ENCODE results near the gene ARHGAP12.
A peak's percentile ranks its signal among the peaks of the same experiment; 100 is the strongest.

The ARHGAP12 gene

GRCh38 chr10:31884386-31884785, 44.2 kb downstream of the ARHGAP12 start:
- no peak for DNase-seq (ENCODE audit: low read depth in 2 of 2)

- no peak for DNase-seq (ENCODE audit: low read depth in 2 of 2)
These were observed 45.2 kb downstream of the ARHGAP12 start for GRCh38 chr10:31883397-31883796.

DNA sequence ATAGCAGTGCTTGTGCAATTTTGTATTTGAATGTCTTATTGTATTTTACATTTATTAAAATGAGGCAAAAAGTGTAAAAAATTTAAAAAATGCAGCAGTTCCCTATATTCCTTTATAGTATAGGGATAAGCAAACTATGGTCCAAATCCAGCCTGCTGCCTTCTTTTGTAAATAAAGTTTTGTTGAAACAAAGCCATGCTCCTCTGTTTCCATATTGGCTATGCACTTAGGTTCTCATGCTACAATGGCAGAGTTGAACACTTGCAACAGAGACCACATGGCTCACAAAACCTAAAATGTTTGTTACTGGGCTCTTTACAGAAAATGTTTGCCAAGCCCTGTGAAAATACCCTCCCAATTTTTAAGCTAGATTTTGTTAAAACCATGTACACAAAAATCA, 50.1 kb downstream of the ARHGAP12 start:
- no peak for DNase-seq (ENCODE audit: low read depth in 2 of 2)

DNA sequence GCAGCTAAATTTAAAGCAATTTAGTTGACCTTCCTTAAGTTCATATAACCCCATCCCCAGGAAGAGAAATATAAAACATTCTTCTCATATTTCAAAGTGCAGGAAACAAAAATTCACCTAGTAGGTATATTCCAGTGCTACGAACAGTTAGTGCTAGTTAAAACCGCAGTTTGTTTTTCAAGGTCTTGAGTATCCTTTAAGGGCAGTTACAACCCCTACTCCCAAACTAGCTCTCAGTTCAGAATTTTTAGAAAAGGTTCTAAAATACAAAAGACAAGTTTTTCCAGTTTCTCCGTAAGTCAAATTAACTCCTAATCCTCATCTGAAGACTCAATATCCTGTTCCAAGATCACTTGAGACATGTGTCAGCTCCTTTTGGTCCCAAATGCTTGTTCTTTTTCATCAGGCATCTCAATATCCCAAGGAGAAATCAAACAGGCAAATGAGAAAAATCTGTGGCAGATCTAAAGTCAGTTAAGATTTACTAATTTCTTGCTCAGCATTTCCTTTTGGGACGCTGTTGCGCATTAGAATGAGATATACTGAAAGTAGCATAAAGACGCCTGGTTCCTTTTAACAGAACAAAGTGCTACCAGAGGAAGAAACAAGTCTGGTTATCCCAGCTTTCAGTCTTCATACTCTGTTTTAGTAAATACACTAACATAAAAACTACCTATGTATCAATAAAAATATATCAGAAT, 51.8 kb downstream of the ARHGAP12 start:
- no peak for DNase-seq (ENCODE audit: low read depth in 2 of 2)

- DNase-seq (ENCODE audit: low read depth in 2 of 2), result no peak
These were observed 53.0 kb downstream of the ARHGAP12 start for GRCh38 chr10:31875608-31876007.

DNA sequence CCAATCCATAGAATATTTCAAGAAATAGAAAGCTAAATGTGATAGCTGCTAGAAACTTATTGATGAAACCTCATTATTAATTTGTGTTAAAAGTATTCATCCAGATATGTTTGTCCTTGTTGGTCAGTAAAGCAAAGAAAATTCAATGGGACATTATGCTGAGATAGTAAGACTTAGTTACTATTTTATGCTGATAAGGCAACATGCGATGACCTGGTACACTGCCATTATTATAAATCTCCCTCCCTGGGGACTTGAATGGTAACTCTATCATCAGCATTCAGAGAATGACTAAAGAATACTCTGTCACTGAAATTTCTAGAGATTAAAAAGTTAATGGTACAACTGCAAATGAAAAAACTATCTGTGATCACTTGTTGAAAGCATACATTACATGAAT, 54.9 kb downstream of the ARHGAP12 start:
- no peak for DNase-seq (ENCODE audit: low read depth in 2 of 2)

- no peak for DNase-seq (ENCODE audit: low read depth in 2 of 2)
These were observed 57.2 kb downstream of the ARHGAP12 start for GRCh38 chr10:31871266-31872065.

- DNase-seq (ENCODE audit: low read depth in 2 of 2), result peak in 1 of 2 experiments; percentile 5
These were observed 61.0 kb downstream of the ARHGAP12 start for GRCh38 chr10:31867646-31868045.

DNA sequence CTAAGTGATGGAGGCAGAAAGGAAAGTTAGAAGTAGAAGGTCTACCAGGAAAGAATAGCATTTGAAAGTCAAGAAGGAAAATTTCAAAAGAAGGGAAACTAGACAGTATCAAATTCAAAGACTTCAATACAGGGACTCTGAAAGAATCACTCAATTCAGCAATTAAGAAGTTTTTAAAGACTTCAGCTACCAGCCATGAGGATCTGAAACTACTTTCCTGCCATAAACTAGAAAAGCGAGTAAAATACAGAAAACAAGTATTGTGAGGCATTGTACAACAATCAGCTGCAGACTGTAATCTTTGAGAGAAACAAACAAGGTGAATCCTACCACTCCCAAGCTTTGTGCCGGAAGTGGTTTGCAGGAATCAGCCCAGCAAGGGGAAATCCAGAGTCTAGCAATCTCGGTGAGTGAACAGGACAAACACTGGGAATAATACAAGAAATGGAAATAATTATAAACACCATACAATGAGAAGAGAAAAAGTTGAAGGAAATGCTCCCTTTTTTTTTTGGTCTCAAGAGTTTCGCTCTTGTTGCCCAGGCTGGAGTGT, 62.4 kb downstream of the ARHGAP12 start:
- no peak for DNase-seq (ENCODE audit: low read depth in 2 of 2)

- no peak for DNase-seq (ENCODE audit: low read depth in 2 of 2)
These were observed 63.7 kb downstream of the ARHGAP12 start for GRCh38 chr10:31864834-31865518.

DNA sequence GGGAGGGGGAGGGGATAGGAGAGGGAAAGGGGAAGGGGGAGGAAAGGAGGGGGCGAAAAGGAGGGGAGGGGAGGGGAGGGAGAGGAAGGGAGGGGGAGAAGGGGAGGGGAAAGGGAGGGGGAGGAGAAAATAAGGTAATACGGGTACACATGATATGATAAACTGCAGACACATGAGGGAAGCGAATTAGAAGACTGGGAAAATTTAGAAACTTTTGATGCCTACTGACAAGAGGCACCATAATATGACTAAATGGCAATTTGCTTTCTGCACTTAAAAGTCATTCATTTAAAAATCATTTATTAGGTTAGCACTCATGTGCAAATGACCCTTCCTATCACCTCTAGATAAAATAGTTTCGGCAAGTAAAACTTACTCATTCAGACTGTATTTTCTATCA, 73.6 kb downstream of the ARHGAP12 start:
- DNase-seq (ENCODE audit: low read depth in 2 of 2), result no peak

GRCh38 chr10:31853629-31854028, 75.0 kb downstream of the ARHGAP12 start:
- DNase-seq (ENCODE audit: low read depth in 2 of 2), result no peak

GRCh38 chr10:31851216-31851615, 77.4 kb downstream of the ARHGAP12 start:
- no peak for DNase-seq (ENCODE audit: low read depth in 2 of 2)

DNA sequence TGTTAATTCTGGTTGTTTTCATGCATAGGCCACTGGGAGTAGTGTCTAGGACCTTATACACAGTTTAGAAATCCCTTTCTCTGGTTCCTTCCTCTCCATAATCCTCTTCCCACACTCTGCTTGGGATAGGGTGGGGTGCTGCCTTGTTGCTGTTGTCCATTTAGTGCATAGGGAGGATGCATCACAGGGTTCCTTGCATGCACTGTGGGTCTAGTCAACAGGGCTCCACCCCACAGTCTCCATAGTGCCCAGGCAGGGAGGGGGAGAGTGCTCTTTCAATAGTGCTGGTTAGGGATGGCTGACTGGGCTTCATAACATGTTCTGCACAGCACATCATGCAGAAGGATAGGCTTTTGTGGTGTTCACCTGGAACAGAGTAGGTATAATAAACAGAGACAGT, 81.1 kb downstream of the ARHGAP12 start:
- no peak for DNase-seq (ENCODE audit: low read depth in 2 of 2)

DNA sequence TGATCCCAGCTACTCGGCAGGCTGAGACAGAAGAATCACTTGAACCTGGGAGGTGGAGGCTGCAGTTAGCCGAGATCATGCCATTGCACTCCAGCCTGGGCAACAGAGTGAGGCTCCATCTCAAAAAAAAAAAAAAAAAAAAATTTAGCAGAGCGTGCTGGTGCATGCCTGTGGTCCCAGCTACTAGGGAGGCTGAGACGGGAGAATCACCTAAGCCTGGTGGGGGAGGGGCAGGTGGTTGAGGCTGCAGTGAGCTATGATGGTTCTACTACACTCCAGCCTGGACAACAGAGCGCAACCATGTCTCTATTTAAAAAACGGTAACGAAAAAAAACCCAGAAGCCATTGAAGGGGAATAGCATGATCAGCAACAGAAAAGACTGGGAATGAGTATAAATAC, 89.9 kb downstream of the ARHGAP12 start:
- no peak for DNase-seq (ENCODE audit: low read depth in 2 of 2)

- no peak for DNase-seq (ENCODE audit: low read depth in 2 of 2)
These were observed 90.6 kb downstream of the ARHGAP12 start for GRCh38 chr10:31838065-31838464.

- DNase-seq (ENCODE audit: low read depth in 2 of 2), result no peak
These were observed 91.8 kb downstream of the ARHGAP12 start for GRCh38 chr10:31836569-31837406.

DNA sequence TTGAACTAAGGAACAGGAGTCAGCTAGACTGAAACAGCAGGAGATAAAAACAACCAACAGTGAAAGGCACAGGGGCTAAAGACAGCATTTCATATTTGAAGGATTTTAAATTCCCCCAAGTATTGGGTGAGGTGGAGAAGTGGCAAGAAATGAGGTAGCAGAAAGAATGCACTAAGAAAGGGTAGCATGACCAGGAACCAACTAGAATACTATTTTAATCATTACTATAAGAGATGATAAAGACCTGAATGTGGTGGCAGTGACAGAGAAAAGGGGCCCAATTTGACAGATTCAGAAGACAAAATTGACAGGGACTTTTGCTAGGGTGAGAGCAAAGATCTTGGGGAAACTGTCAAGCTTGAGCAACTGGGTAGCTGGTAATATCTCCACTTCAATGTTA, 94.9 kb downstream of the ARHGAP12 start:
- DNase-seq (ENCODE audit: low read depth in 2 of 2), result no peak

GRCh38 chr10:31832261-31832660, 96.4 kb downstream of the ARHGAP12 start:
- no peak for DNase-seq (ENCODE audit: low read depth in 2 of 2)

DNA sequence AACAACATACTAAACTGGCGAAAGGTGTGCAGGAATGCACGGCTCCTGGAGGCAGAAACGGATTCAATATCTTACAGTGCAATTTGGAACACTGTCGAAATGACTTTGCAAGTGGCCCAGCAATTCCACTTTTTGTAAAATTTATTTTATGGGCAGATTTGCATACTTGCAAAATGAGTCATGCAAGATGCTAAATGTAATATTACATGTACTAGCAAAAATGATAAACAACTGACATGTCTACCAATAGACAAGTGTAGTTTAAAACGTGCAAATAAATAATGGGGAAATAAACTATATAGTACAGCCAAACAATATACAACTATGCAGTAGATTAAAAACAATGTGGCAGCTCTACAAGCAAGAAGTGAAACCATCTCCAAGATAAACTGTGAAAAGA, 97.7 kb downstream of the ARHGAP12 start:
- DNase-seq (ENCODE audit: low read depth in 2 of 2), result no peak

- DNase-seq (ENCODE audit: low read depth in 2 of 2), result no peak
These were observed 98.9 kb downstream of the ARHGAP12 start for GRCh38 chr10:31829776-31830175.

DNA sequence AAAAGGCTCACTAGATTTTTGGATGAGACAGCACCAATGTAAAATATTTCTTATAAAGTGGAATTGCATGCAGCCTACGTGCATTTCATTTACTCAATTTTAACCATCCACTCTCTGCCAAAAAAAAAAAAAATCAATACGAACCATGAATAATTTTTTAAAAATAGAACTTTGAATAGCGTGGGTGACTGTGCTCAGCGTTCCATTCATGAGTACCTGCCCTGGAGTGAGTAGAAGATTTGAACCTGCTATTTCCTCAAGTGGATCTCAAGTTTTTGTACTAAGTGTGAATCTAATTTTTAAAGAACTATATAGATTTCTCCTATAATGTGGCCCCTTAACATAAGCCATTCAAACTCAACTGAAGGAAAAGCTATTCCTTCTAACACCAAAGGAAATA, 105.3 kb downstream of the ARHGAP12 start:
- DNase-seq (ENCODE audit: low read depth in 2 of 2), result no peak

Measured in fibroblast of skin of left biceps (primary cell).